HG02852 (cell line): Measurements from ENCODE around the gene PDSS2.
"Not testable (repeated sequence)": the region's sequence is repeated elsewhere in the genome, so short reads cannot be mapped to it uniquely, and the experiment has no call there.

Experiments used
- ATAC-seq: cut with Tn5 transposase; IDR thresholded peaks from one replicate; pipeline ENCODE4 v1.9.1; 2021; ENCODE audit warnings: mild to moderate bottlenecking, moderate library complexity; ENCODE audit not compliant: unreplicated experiment

Gene PDSS2

GRCh38 chr6:107475826-107476225 is 16.5 kb upstream of the PDSS2 start:
- ATAC-seq = not testable (repeated sequence)

- not testable (repeated sequence) for ATAC-seq
Measured at GRCh38 chr6:107475360-107475759, 16.0 kb upstream of the PDSS2 start.

- no peak for ATAC-seq
Measured at GRCh38 chr6:107473660-107474059, 14.3 kb upstream of the PDSS2 start.

GRCh38 chr6:107470364-107470763 is 11.0 kb upstream of the PDSS2 start:
- ATAC-seq = no peak

GRCh38 chr6:107466062-107466461 is 6.7 kb upstream of the PDSS2 start:
- ATAC-seq = no peak

GRCh38 chr6:107460083-107460631 is 793 bp upstream of the PDSS2 start:
- ATAC-seq = no peak

GRCh38 chr6:107458672-107459282 is 587 bp downstream of the PDSS2 start:
- ATAC-seq = peak; percentile 21

- ATAC-seq = no peak
Measured at GRCh38 chr6:107448776-107449175, 10.6 kb downstream of the PDSS2 start.

GRCh38 chr6:107447663-107448216 is 11.6 kb downstream of the PDSS2 start:
- no peak for ATAC-seq

- ATAC-seq = no peak
Measured at GRCh38 chr6:107444277-107444676, 15.1 kb downstream of the PDSS2 start.

GRCh38 chr6:107443608-107444267 is 15.6 kb downstream of the PDSS2 start:
- no peak for ATAC-seq

- ATAC-seq = no peak
Measured at GRCh38 chr6:107442938-107443607, 16.3 kb downstream of the PDSS2 start.

- no peak for ATAC-seq
Measured at GRCh38 chr6:107441682-107442081, 17.7 kb downstream of the PDSS2 start.

- ATAC-seq = no peak
Measured at GRCh38 chr6:107440936-107441335, 18.4 kb downstream of the PDSS2 start.

- ATAC-seq = no peak
Measured at GRCh38 chr6:107439406-107439805, 20.0 kb downstream of the PDSS2 start.

GRCh38 chr6:107437691-107438090 is 21.7 kb downstream of the PDSS2 start:
- no peak for ATAC-seq

GRCh38 chr6:107436881-107437280 is 22.5 kb downstream of the PDSS2 start:
- no peak for ATAC-seq

- no peak for ATAC-seq
Measured at GRCh38 chr6:107435798-107436197, 23.6 kb downstream of the PDSS2 start.

GRCh38 chr6:107434812-107435211 is 24.6 kb downstream of the PDSS2 start:
- no peak for ATAC-seq

- not testable (repeated sequence) for ATAC-seq
Measured at GRCh38 chr6:107425951-107426350, 33.4 kb downstream of the PDSS2 start.

- ATAC-seq = no peak
Measured at GRCh38 chr6:107423474-107423990, 35.8 kb downstream of the PDSS2 start.
